H1 (cell line): ENCODE data around the gene LAG3. TPM values are rescaled to one million over a fixed set of nuclear protein-coding genes. Genes with fewer than 3 reads are reported as not detected.

Source experiments
- CTCF ChIA-PET: fragments of 300-600 bp; sonication (Branson Sonifier 250); formaldehyde crosslinking; loops from one replicate; lab custom pipeline; 2021; ENCODE audit not compliant: partially characterized antibody; lab: Charles Lee
- POLR2A ChIA-PET: fragments of 300-600 bp; sonication (Branson Sonifier 250); formaldehyde crosslinking; loops from one replicate; lab custom pipeline; 2021; ENCODE audit warnings: inconsistent platforms; ENCODE audit not compliant: partially characterized antibody; lab: Charles Lee
- DNase-seq, 2 experiments: peaks; one replicate each; pipeline versions ENCODE4 v3.0.0 to v3.0.0-alpha.2; 2010 to 2022; ENCODE audit warnings: low spot score in 2 of 2, low read depth in 1 of 2, mixed read lengths in 1 of 2
- FAIRE-seq: peaks from 2 replicates; lab custom pipeline; 2011; peaks lifted over from hg19 to GRCh38; lab: Jason Lieb, UNC
- H2AFZ ChIP-seq: 2 replicates; pipeline ENCODE4 v1.8.1; 2012; ENCODE audit warnings: low read length, inconsistent platforms
- H2AK5ac ChIP-seq: 2 replicates; pipeline ENCODE4 v1.6.1; 2013; ENCODE audit warnings: low read depth, low read length
- H2BK120ac ChIP-seq: replicated peaks from 2 replicates; pipeline ENCODE3; 2013; ENCODE audit warnings: low read depth, low read length, inconsistent platforms
- H2BK12ac ChIP-seq: 2 replicates; pipeline ENCODE4 v1.6.1; 2013; ENCODE audit warnings: low read depth, low read length
- H2BK15ac ChIP-seq: 2 replicates; pipeline ENCODE4 v1.6.1; 2013; ENCODE audit warnings: low read length
- H2BK20ac ChIP-seq: 2 replicates; pipeline ENCODE4 v1.6.1; 2013; ENCODE audit warnings: low read length
- H2BK5ac ChIP-seq: 2 replicates; pipeline ENCODE4 v1.6.1; 2013; ENCODE audit warnings: low read depth, low read length
- H3K14ac ChIP-seq: 2 replicates; pipeline ENCODE4 v1.6.1; 2013; ENCODE audit warnings: inconsistent platforms; ENCODE audit not compliant: insufficient read length
- H3K18ac ChIP-seq: 2 replicates; pipeline ENCODE4 v1.6.1; 2013; ENCODE audit warnings: low read length; ENCODE audit errors: extremely low read depth
- H3K23ac ChIP-seq: 2 replicates; pipeline ENCODE4 v1.6.1; 2013; ENCODE audit warnings: inconsistent platforms; ENCODE audit not compliant: insufficient read length
- H3K23me2 ChIP-seq: 2 replicates; pipeline ENCODE4 v1.6.1; 2013; ENCODE audit warnings: low read depth, low read length
- H3K27ac ChIP-seq: 2 replicates; pipeline ENCODE4 v1.6.1; 2011; ENCODE audit warnings: low read depth, low read length, inconsistent platforms
- H3K27me3 ChIP-seq, 4 experiments: replicated peaks in 1 of 4; 1 replicate in 1 of 4; 2 replicates in 3 of 4; pipeline versions ENCODE4 v1.6.1 to v1.8.1; 2011 to 2013; ENCODE audit warnings: low read length in 3 of 4, mild to moderate bottlenecking in 3 of 4, inconsistent platforms in 2 of 4, mixed read lengths in 2 of 4, moderate library complexity in 1 of 4; ENCODE audit not compliant: control insufficient read depth in 3 of 4, insufficient read depth in 3 of 4; ENCODE audit errors: extremely low read depth in 1 of 4
- H3K36me3 ChIP-seq, 4 experiments: 2 replicates each; pipeline versions ENCODE4 v1.6.1 to v1.8.1; 2011 to 2013; ENCODE audit warnings: mild to moderate bottlenecking in 4 of 4, low read length in 3 of 4, moderate library complexity in 2 of 4, control low read depth in 1 of 4, inconsistent platforms in 1 of 4; ENCODE audit not compliant: insufficient read depth in 4 of 4, control insufficient read depth in 2 of 4
- H3K4ac ChIP-seq: replicated peaks from 2 replicates; pipeline ENCODE3; 2013; ENCODE audit warnings: low read length, low read depth, mixed read lengths, inconsistent platforms; ENCODE audit not compliant: insufficient read length
- H3K4me1 ChIP-seq, 4 experiments: replicated peaks in 1 of 4; 1 replicate in 1 of 4; 2 replicates in 3 of 4; pipeline versions ENCODE4 v1.6.1 to v1.8.1; 2011 to 2013; ENCODE audit warnings: low read length in 3 of 4, inconsistent platforms in 2 of 4, mixed read lengths in 1 of 4; ENCODE audit not compliant: insufficient read depth in 4 of 4, control insufficient read depth in 3 of 4
- H3K4me2 ChIP-seq, 2 experiments: 2 replicates each; pipeline versions ENCODE4 v1.6.1 to v1.8.1; 2011 to 2013; ENCODE audit warnings: low read depth in 2 of 2, low read length in 2 of 2, control low read depth in 1 of 2, inconsistent platforms in 1 of 2, mild to moderate bottlenecking in 1 of 2; ENCODE audit not compliant: insufficient read depth in 1 of 2
- H3K4me3 ChIP-seq, 4 experiments: fragments of 200-600, 300-600 bp in 1 of 4; sonication (generic), shearing (Covaris generic), sonication (Bioruptor Twin) in 1 of 4; 2 replicates each; pipeline versions ENCODE4 v1.5.1 to v1.8.1; 2011 to 2016; ENCODE audit warnings: low read length in 4 of 4, low read depth in 3 of 4, control low read depth in 2 of 4, inconsistent platforms in 2 of 4, mild to moderate bottlenecking in 2 of 4, mixed read lengths in 1 of 4, moderate library complexity in 1 of 4; ENCODE audit not compliant: insufficient read depth in 2 of 4; ENCODE audit errors: extremely low read depth in 1 of 4
- H3K56ac ChIP-seq: replicated peaks from 2 replicates; pipeline ENCODE3; 2013; ENCODE audit warnings: low read depth, mild to moderate bottlenecking, mixed read lengths, low read length, inconsistent platforms; ENCODE audit not compliant: insufficient read length
- H3K79me1 ChIP-seq: 2 replicates; pipeline ENCODE4 v1.6.1; 2013; ENCODE audit warnings: low read depth, low read length, control low read depth
- H3K79me2 ChIP-seq, 2 experiments: 2 replicates each; pipeline versions ENCODE4 v1.6.1 to v1.8.1; 2012 to 2013; ENCODE audit warnings: low read length in 2 of 2, mild to moderate bottlenecking in 2 of 2, inconsistent platforms in 1 of 2; ENCODE audit not compliant: insufficient read depth in 2 of 2, control insufficient read depth in 1 of 2
- H3K9ac ChIP-seq, 4 experiments: replicated peaks in 1 of 4; 1 replicate in 1 of 4; 2 replicates in 3 of 4; pipeline versions ENCODE4 v1.6.1 to v1.8.1; 2011 to 2013; ENCODE audit warnings: low read depth in 3 of 4, low read length in 3 of 4, control low read depth in 2 of 4, mild to moderate bottlenecking in 2 of 4, moderate library complexity in 2 of 4, inconsistent platforms in 1 of 4; ENCODE audit errors: extremely low read depth in 1 of 4
- H3K9me3 ChIP-seq, 2 experiments: 2 replicates each; pipeline versions ENCODE4 v1.6.1 to v1.8.1; 2012 to 2013; ENCODE audit warnings: mild to moderate bottlenecking in 2 of 2, moderate library complexity in 2 of 2, control low read depth in 1 of 2, inconsistent platforms in 1 of 2, low read depth in 1 of 2, low read length in 1 of 2, mixed read lengths in 1 of 2; ENCODE audit not compliant: insufficient read depth in 2 of 2
- H4K20me1 ChIP-seq, 2 experiments: replicated peaks in 1 of 2; 2 replicates each; pipeline versions ENCODE3 to v1.8.1; 2011 to 2013; ENCODE audit warnings: inconsistent platforms in 2 of 2, low read length in 2 of 2, mild to moderate bottlenecking in 1 of 2; ENCODE audit not compliant: insufficient read depth in 2 of 2, control insufficient read depth in 1 of 2
- H4K5ac ChIP-seq: 2 replicates; pipeline ENCODE4 v1.6.1; 2013; ENCODE audit warnings: low read length, low read depth, mixed read lengths, inconsistent platforms; ENCODE audit not compliant: insufficient read length
- H4K8ac ChIP-seq: 2 replicates; pipeline ENCODE4 v1.8.0; 2013; ENCODE audit warnings: mild to moderate bottlenecking, moderate library complexity, low read length, inconsistent platforms; ENCODE audit not compliant: insufficient read depth; ENCODE audit errors: extremely low read depth
- H4K91ac ChIP-seq: replicated peaks from 2 replicates; pipeline ENCODE3; 2013; ENCODE audit warnings: low read length, mixed read lengths, inconsistent platforms; ENCODE audit not compliant: insufficient read length
- MAFK ChIP-seq: IDR thresholded peaks from 2 replicates; pipeline ENCODE4 v1.6.1; 2012; ENCODE audit warnings: low read depth, mild to moderate bottlenecking, improper control_type of control experiment, low read length
- RFX5 ChIP-seq: IDR thresholded peaks from 2 replicates; pipeline ENCODE4 v1.6.1; 2011; ENCODE audit warnings: low read depth, low read length, improper control_type of control experiment, borderline replicate concordance
- WGBS, 2 experiments: shearing (Covaris generic) in 1 of 2; methylation state at CpG; one replicate each; pipeline versions ENCODE4 v1.1.6 to v1.1.7; 2013 to 2015; ENCODE audit warnings: low lambda C conversion rate in 2 of 2, mixed read lengths in 2 of 2, inconsistent platforms in 1 of 2, low coverage in 1 of 2, missing lambda C conversion rate in 1 of 2; ENCODE audit not compliant: insufficient replicate concordance in 2 of 2, insufficient coverage in 1 of 2, insufficient read length in 1 of 2; ENCODE audit errors: extremely low coverage in 1 of 2, missing lambda C conversion rate in 1 of 2; 5-methylcytosine and 5-hydroxymethylcytosine counted together
- polyA plus RNA-seq, 7 experiments: library from polyadenylated mRNA; depleted of rRNA in 3 of 7; stranded (reverse) in 5 of 7; unstranded in 2 of 7; fragments of >200 nt in 5 of 7; fragments of 200-250 nt in 2 of 7; gene quantifications; 1 replicate in 5 of 7; 2 replicates in 1 of 7; 4 replicates in 1 of 7; pipeline versions ENCODE4 v1.2.1 to v1.2.3, GENCODE V29; 2011 to 2013; ENCODE audit warnings: missing spikeins in 2 of 7, mixed read lengths in 2 of 7
- total RNA-seq: library from RNA; stranded (reverse); fragmentation: NEBNext Ultra II Directional; extraction: Animal tissue kit (Norgen Biotek cat#: 25700); gene quantifications from 2 replicates; pipeline ENCODE4 v1.2.1, GENCODE V29; 2021

The LAG3 gene
- total and polyA plus RNA-seq, 2 of the 8 experiments (the other 6 are each of a cell fraction or from before 2014, with no cell fraction given): 1.1 to 3.1 TPM

- Histone ChIP-seq H2BK15ac (no peak overlapping the region), H3K36me3 (no peaks in the 10 kb centered on the region), H3K27me3 (no peaks in the 10 kb centered on the region), H4K20me1 (no peaks in the 10 kb centered on the region), H3K18ac (no peak overlapping the region), H3K9ac (no peak overlapping the region), H3K79me1 (no peaks in the 10 kb centered on the region), H2BK5ac (no peak overlapping the region), H3K23ac (no peak overlapping the region), H4K91ac (no peak overlapping the region), H3K4me2 (0 out of 4 replicates have a peak overlapping the region, but pooled peaks have one; percentile 4 to 6), H3K27ac (no peak overlapping the region), H4K8ac (no peak overlapping the region), H3K79me2 (no peaks in the 10 kb centered on the region), H3K14ac (no peak overlapping the region), H3K4ac (no peak overlapping the region), H2BK12ac (no peak overlapping the region), H3K4me1 (peaks cover 4 to 10% (median 6%) of the 10 kb centered on the region in 4 experiments; a peak in 6 of 7 replicates), H2AFZ (no peak overlapping the region; the same call in 1 of the 2 replicates), H2BK20ac (no peak overlapping the region), H3K56ac (no peak overlapping the region), H2BK120ac (no peak overlapping the region), H4K5ac (no peak overlapping the region), H2AK5ac (no peak overlapping the region), H3K4me3 (no peak overlapping the region; a peak in 1 of 8 replicates), H3K9me3 (no peaks in the 10 kb centered on the region), H3K23me2 (no peaks in the 10 kb centered on the region)
- WGBS, 2 experiments: 97% methylated on average over 5 of the region's 5 CpGs; no CpG with 5 or more reads in 1 of the 2 experiments
- TF ChIP-seq RFX5 (no peak), MAFK (peak; percentile 24; the same call in 1 of the 2 replicates)
- no peak for FAIRE-seq
- CTCF ChIA-PET: interaction anchor here (0.5 to 29.6 kb wide), 6 partner anchors 9 to 1162 kb away, joined by 3 to 532 read pairs (median 3); partner anchors contain the start of genes C1RL, GNB3, GPR162 and MLF2
- no peak for DNase-seq
- POLR2A ChIA-PET: interaction anchor here (0.6 to 0.8 kb wide), 4 partner anchors 9 to 283 kb away, joined by 3 to 4 read pairs (median 3); partner anchors contain the start of gene GPR162
These were observed 15.0 kb downstream of the LAG3 start for GRCh38 chr12:6787309-6787708.
